Natural killer cell (primary cell): ENCODE measurements around the gene TEP1. TPM values are rescaled to one million over a fixed set of nuclear protein-coding genes. Genes with fewer than 3 reads are reported as not detected.
"Not testable (repeated sequence)": the region's sequence is repeated elsewhere in the genome, so short reads cannot be mapped to it uniquely, and the experiment has no call there.

ENCODE experiments used
- ATAC-seq, 3 donors: fragments of 150-1000 bp in 2 of 3; fragments of 200-7000 bp in 1 of 3; cut with Tn5 transposase; 1 replicate in 1 of 3; 2 replicates in 2 of 3; pipeline ENCODE4 v1.10.0; 2021; ENCODE audit warnings: mild to moderate bottlenecking in 2 of 3, moderate library complexity in 2 of 3
- DNase-seq, 2 donors: peaks; one replicate each; pipeline versions ENCODE4 v3.0.0 to v3.0.0-alpha.2; 2013 to 2021; ENCODE audit warnings: mixed read lengths in 1 of 2
- H3K27ac ChIP-seq: one replicate; pipeline ENCODE4 v1.5.1; 2013; ENCODE audit warnings: mild to moderate bottlenecking, low read length
- H3K27me3 ChIP-seq: one replicate; pipeline ENCODE4 v1.6.1; 2013; ENCODE audit warnings: low read length; ENCODE audit not compliant: control insufficient read depth, insufficient read depth
- H3K36me3 ChIP-seq: one replicate; pipeline ENCODE4 v1.6.1; 2013; ENCODE audit warnings: low read length; ENCODE audit not compliant: control insufficient read depth, insufficient read depth
- H3K4me1 ChIP-seq: one replicate; pipeline ENCODE4 v1.6.1; 2013; ENCODE audit warnings: low read length; ENCODE audit not compliant: control insufficient read depth, insufficient read depth
- H3K4me3 ChIP-seq: one replicate; pipeline ENCODE4 v1.5.1; 2013; ENCODE audit warnings: low read length
- H3K9me3 ChIP-seq: one replicate; pipeline ENCODE4 v1.6.1; 2013; ENCODE audit warnings: low read length; ENCODE audit not compliant: control insufficient read depth, insufficient read depth
- H3K27ac Mint-ChIP-seq, 2 donors: one replicate each; pipeline ENCODE4 v1.8.0; 2022; ENCODE audit warnings: mild to moderate bottlenecking in 2 of 2, mixed read lengths in 2 of 2, moderate library complexity in 1 of 2
- H3K27me3 Mint-ChIP-seq, 2 donors: one replicate each; pipeline ENCODE4 v1.8.0; 2022; ENCODE audit warnings: low read depth in 2 of 2, mixed read lengths in 2 of 2
- H3K36me3 Mint-ChIP-seq: one replicate; pipeline ENCODE4 v1.8.0; 2022; ENCODE audit warnings: mixed read lengths
- H3K4me1 Mint-ChIP-seq, 2 donors: one replicate each; pipeline ENCODE4 v1.8.0; 2022; ENCODE audit warnings: mixed read lengths in 2 of 2
- H3K4me3 Mint-ChIP-seq: one replicate; pipeline ENCODE4 v1.8.0; 2022; ENCODE audit warnings: mild to moderate bottlenecking, moderate library complexity, mixed read lengths
- H3K9me3 Mint-ChIP-seq, 2 donors: one replicate each; pipeline ENCODE4 v1.8.0; 2022; ENCODE audit warnings: mixed read lengths in 2 of 2
- CTCF ChIP-seq: fragments of 200-600 bp; IDR thresholded peaks from one replicate; pipeline ENCODE4 v1.8.0; 2022; ENCODE audit warnings: antibody characterized with exemption
- WGBS: methylation state at CpG from one replicate; pipeline ENCODE4 v1.1.7; 2013; ENCODE audit warnings: missing lambda C conversion rate; ENCODE audit not compliant: insufficient coverage; 5-methylcytosine and 5-hydroxymethylcytosine counted together
- intact Hi-C: fragments of 100-400 bp; cut with micrococcal nuclease; formaldehyde crosslinking; loops from one replicate; pipeline ENCODE4 v1.14.2; 2022
- total RNA-seq, 4 donors: library from RNA; stranded (reverse); fragments of 120-200 nt in 1 of 4; gene quantifications; one replicate each; pipeline versions ENCODE4 v1.2.3 to v1.2.4, GENCODE V29; 2013 to 2022

The TEP1 gene
- total RNA-seq, 3 donors from 2014 or later (not counting 1 experiment from before 2014, with no cell fraction given), result 76.3 to 83.2 (median 80.8) TPM

GRCh38 chr14:20343862-20344220 is 69.5 kb downstream of the TEP1 start:
- Histone ChIP-seq H3K9me3 (no peaks in the 10 kb centered on the region), H3K4me1 (peaks cover 6% of the 10 kb centered on the region), H3K36me3 (peaks cover 7% of the 10 kb centered on the region), H3K27me3 (no peaks in the 10 kb centered on the region), H3K4me3 (peak overlapping the region; percentile 94), H3K27ac (peak overlapping the region; percentile 90)
- ATAC-seq (no peak), DNase-seq (no peak)
- no peaks in the 10 kb centered on the region for H3K9me3 Mint-ChIP-seq
- H3K27me3 Mint-ChIP-seq, result no peaks in the 10 kb centered on the region
- no peak for TF ChIP-seq CTCF
- H3K27ac Mint-ChIP-seq, result peak overlapping the region; percentile 97 to 99
- peak overlapping the region; percentile 96 for H3K4me3 Mint-ChIP-seq
- peaks cover 14 to 22% of the 10 kb centered on the region in 2 donors for H3K4me1 Mint-ChIP-seq
- 0% methylated on average over 2 of the region's 3 CpGs for WGBS
- no peaks in the 10 kb centered on the region for H3K36me3 Mint-ChIP-seq
- intact Hi-C loops, result loop anchor here (1.0 to 5.0 kb wide), 6 partner anchors 11 to 339 kb away; partner anchors contain the start of genes APEX1 and CCNB1IP1

GRCh38 chr14:20343092-20343861 is 70.0 kb downstream of the TEP1 start, which contains the start of gene PARP2:
PARP2 (plus strand) TSS chr14:20343635; CDS start chr14:20343642, 7 bp downstream.
- ATAC-seq (peak; percentile 80 to 90 (median 82)), DNase-seq (peak; percentile 83 to 97)
- no peaks in the 10 kb centered on the region for H3K36me3 Mint-ChIP-seq
- no peak for TF ChIP-seq CTCF
- H3K4me1 Mint-ChIP-seq, result peaks cover 14 to 22% of the 10 kb centered on the region in 2 donors
- H3K27ac Mint-ChIP-seq, result peak within 1 kb of the TSS; percentile 97 to 99
- H3K27me3 Mint-ChIP-seq, result no peaks in the 10 kb centered on the region
- no peaks in the 10 kb centered on the region for H3K9me3 ChIP-seq
- peak within 1 kb of the TSS; percentile 96 for H3K4me3 Mint-ChIP-seq
- H3K4me3 ChIP-seq, result peak within 1 kb of the TSS; percentile 94
- H3K27ac ChIP-seq, result peak within 1 kb of the TSS; percentile 90
- peaks cover 7% of the 10 kb centered on the region for H3K36me3 ChIP-seq
- no peaks in the 10 kb centered on the region for H3K27me3 ChIP-seq
- no peaks in the 10 kb centered on the region for H3K9me3 Mint-ChIP-seq
- peaks cover 6% of the 10 kb centered on the region for H3K4me1 ChIP-seq
- intact Hi-C loops, result loop anchor here (1.0 to 5.0 kb wide), 6 partner anchors 10 to 340 kb away; partner anchors contain the start of genes APEX1 and CCNB1IP1
- WGBS, result under 1% methylated on average over 50 of the region's 50 CpGs

- peak overlapping the region; percentile 96 for H3K4me3 Mint-ChIP-seq
- intact Hi-C loops, result loop anchor here (2.0 to 5.0 kb wide), 4 partner anchors 15 to 341 kb away; no protein-coding TSS in a partner anchor
- no CpG with 5 or more reads among the region's 2 CpGs for WGBS
- no peaks in the 10 kb centered on the region for H3K27me3 ChIP-seq
- H3K4me1 ChIP-seq, result peaks cover 6% of the 10 kb centered on the region
- peaks cover 2% of the 10 kb centered on the region for H3K36me3 ChIP-seq
- no peaks in the 10 kb centered on the region for H3K9me3 ChIP-seq
- H3K4me1 Mint-ChIP-seq, result peaks cover 14 to 22% of the 10 kb centered on the region in 2 donors
- H3K27me3 Mint-ChIP-seq, result no peaks in the 10 kb centered on the region
- H3K4me3 ChIP-seq, result no peak overlapping the region
- H3K27ac ChIP-seq, result no peak overlapping the region
- ATAC-seq (no peak), DNase-seq (no peak)
- no peaks in the 10 kb centered on the region for H3K36me3 Mint-ChIP-seq
- H3K9me3 Mint-ChIP-seq, result no peaks in the 10 kb centered on the region
- H3K27ac Mint-ChIP-seq, result peak overlapping the region in 1 of 2 donors; percentile 97
- no peak for TF ChIP-seq CTCF
Observed at GRCh38 chr14:20341646-20342045, 71.7 kb downstream of the TEP1 start.

- not testable (repeated sequence) for H3K36me3 ChIP-seq, H3K27ac ChIP-seq, ATAC-seq, H3K27me3 ChIP-seq, DNase-seq, H3K4me3 Mint-ChIP-seq, H3K27me3 Mint-ChIP-seq, H3K9me3 Mint-ChIP-seq, H3K9me3 ChIP-seq, H3K36me3 Mint-ChIP-seq, H3K4me1 ChIP-seq, H3K27ac Mint-ChIP-seq, H3K4me3 ChIP-seq
- intact Hi-C loops, result loop anchor here (5.0 kb wide), 1 partner anchor 271 kb away; no protein-coding TSS in a partner anchor
- 100% methylated on average over 3 of the region's 4 CpGs for WGBS
- peaks cover 14 to 22% of the 10 kb centered on the region in 2 donors for H3K4me1 Mint-ChIP-seq
Observed at GRCh38 chr14:20341032-20341431, 72.3 kb downstream of the TEP1 start.
